ENCODE data around the gene MYO3B. TPM values are rescaled to one million over a fixed set of nuclear protein-coding genes. Genes with fewer than 3 reads are reported as not detected.

Gene MYO3B
- total RNA-seq, 4 donors from 2014 or later = 6.0 to 7.4 (median 7.2) TPM

- Histone ChIP-seq H3K4me3 (replicated peaks in 1 of 3) (no peak overlapping the region), H3K4me1 (no peaks in the 10 kb centered on the region), H3K9me3 (no peaks in the 10 kb centered on the region), H3K27me3 (no peaks in the 10 kb centered on the region), H3K27ac (no peak overlapping the region), H3K36me3 (no peaks in the 10 kb centered on the region)
- intact Hi-C loops (cut with DNase I) = no loop called here
- DNase-seq = no peak
- TF ChIP-seq CTCF (IDR thresholded peaks at IDR 0.05) (no peak), POLR2A (IDR thresholded peaks at IDR 0.05) (no peak)
Measured at GRCh38 chr2:170563401-170563800, 385.5 kb downstream of the MYO3B start.

GRCh38 chr2:170566138-170566537 is 388.2 kb downstream of the MYO3B start:
- intact Hi-C loops (cut with DNase I) = no loop called here
- 75 to 82% methylated on average over 1 of the region's 1 CpG for WGBS, 2 donors

GRCh38 chr2:170567429-170567828 is 389.5 kb downstream of the MYO3B start:
- WGBS, 2 donors = 38 to 50% methylated on average over 2 of the region's 2 CpGs
- H3K27ac ChIP-seq = no peak overlapping the region
- peak; percentile 16 to 24 for DNase-seq
- peaks cover 0 to 3% of the 10 kb centered on the region in 2 donors for H3K4me1 ChIP-seq
- no peak overlapping the region for H3K4me3 ChIP-seq (replicated peaks in 1 of 3)
- H3K36me3 ChIP-seq = no peaks in the 10 kb centered on the region
- H3K27me3 ChIP-seq = no peaks in the 10 kb centered on the region
- no peaks in the 10 kb centered on the region for H3K9me3 ChIP-seq
- TF ChIP-seq CTCF (IDR thresholded peaks at IDR 0.05) (no peak), POLR2A (IDR thresholded peaks at IDR 0.05) (no peak)
- intact Hi-C loops (cut with DNase I) = no loop called here

More at GRCh38 chr2:170566138-170566537, 388.2 kb downstream of the MYO3B start:
- Histone ChIP-seq H3K36me3 (no peaks in the 10 kb centered on the region), H3K9me3 (no peaks in the 10 kb centered on the region), H3K27me3 (no peaks in the 10 kb centered on the region), H3K27ac (no peak overlapping the region), H3K4me3 (replicated peaks in 1 of 3) (no peak overlapping the region), H3K4me1 (peaks cover 0 to 3% of the 10 kb centered on the region in 2 donors)
- no peak for DNase-seq
- TF ChIP-seq CTCF (IDR thresholded peaks at IDR 0.05) (no peak), POLR2A (IDR thresholded peaks at IDR 0.05) (no peak)

GRCh38 chr2:170568511-170568910 is 390.6 kb downstream of the MYO3B start:
- DNase-seq = no peak
- Histone ChIP-seq H3K9me3 (no peaks in the 10 kb centered on the region), H3K4me1 (peaks cover 0 to 3% of the 10 kb centered on the region in 2 donors), H3K36me3 (no peaks in the 10 kb centered on the region), H3K27ac (no peak overlapping the region), H3K27me3 (no peaks in the 10 kb centered on the region), H3K4me3 (replicated peaks in 1 of 3) (no peak overlapping the region)
- TF ChIP-seq CTCF (IDR thresholded peaks at IDR 0.05) = no peak
- TF ChIP-seq POLR2A (IDR thresholded peaks at IDR 0.05) = no peak
- 49 to 51% methylated on average over 2 of the region's 2 CpGs for WGBS, 2 donors
- intact Hi-C loops (cut with DNase I) = no loop called here

GRCh38 chr2:170571612-170572011 is 393.7 kb downstream of the MYO3B start:
- H3K9me3 ChIP-seq = no peaks in the 10 kb centered on the region
- peaks cover 0 to 3% of the 10 kb centered on the region in 2 donors for H3K4me1 ChIP-seq
- H3K27ac ChIP-seq = no peak overlapping the region
- 92 to 95% methylated on average over 1 of the region's 1 CpG for WGBS, 2 donors
- H3K36me3 ChIP-seq = no peaks in the 10 kb centered on the region
- intact Hi-C loops (cut with DNase I) = no loop called here
- H3K27me3 ChIP-seq = no peaks in the 10 kb centered on the region
- H3K4me3 ChIP-seq (replicated peaks in 1 of 3) = no peak overlapping the region
- TF ChIP-seq CTCF (IDR thresholded peaks at IDR 0.05) = no peak
- no peak for DNase-seq
